ENCODE measurements around the gene FLNB.

DNA sequence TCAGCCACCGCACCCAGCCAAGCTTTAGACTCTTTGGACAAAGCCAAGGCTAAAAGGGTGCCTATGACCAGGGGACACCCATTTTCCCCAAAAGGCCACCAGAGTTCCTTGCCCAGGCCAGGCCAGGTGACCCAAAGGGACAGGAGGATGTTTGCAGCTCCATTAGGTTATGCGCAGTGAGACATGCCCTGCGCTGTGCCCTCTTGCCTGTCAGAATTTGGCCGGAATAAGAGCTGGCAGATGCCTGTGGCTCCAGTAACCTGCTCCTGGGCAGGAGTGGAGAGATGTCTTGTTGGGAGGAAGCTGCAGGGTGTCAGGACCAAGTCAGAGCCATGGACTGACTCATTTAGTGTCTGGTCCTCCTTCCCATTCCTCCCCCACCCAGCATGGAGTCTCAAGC is 182.1 kb downstream of the FLNB start:
- TF ChIP-seq, protein P1, sequence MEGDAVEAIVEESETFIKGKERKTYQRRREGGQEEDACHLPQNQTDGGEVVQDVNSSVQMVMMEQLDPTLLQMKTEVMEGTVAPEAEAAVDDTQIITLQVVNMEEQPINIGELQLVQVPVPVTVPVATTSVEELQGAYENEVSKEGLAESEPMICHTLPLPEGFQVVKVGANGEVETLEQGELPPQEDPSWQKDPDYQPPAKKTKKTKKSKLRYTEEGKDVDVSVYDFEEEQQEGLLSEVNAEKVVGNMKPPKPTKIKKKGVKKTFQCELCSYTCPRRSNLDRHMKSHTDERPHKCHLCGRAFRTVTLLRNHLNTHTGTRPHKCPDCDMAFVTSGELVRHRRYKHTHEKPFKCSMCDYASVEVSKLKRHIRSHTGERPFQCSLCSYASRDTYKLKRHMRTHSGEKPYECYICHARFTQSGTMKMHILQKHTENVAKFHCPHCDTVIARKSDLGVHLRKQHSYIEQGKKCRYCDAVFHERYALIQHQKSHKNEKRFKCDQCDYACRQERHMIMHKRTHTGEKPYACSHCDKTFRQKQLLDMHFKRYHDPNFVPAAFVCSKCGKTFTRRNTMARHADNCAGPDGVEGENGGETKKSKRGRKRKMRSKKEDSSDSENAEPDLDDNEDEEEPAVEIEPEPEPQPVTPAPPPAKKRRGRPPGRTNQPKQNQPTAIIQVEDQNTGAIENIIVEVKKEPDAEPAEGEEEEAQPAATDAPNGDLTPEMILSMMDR (conservative IDR thresholded peaks at IDR 0.05; ENCODE audit: low read length), result no peak
- TF ChIP-seq EZH2phosphoT487 (IDR thresholded peaks at IDR 0.05; ENCODE audit: borderline replicate concordance), result no peak

All from Loucy (cell line).